H1 (cell line): ENCODE data around the gene RAPGEF5. TPM values are rescaled to one million over a fixed set of nuclear protein-coding genes. Genes with fewer than 3 reads are reported as not detected.

ENCODE experiments used
- CTCF ChIA-PET: fragments of 300-600 bp; sonication (Branson Sonifier 250); formaldehyde crosslinking; loops from one replicate; lab custom pipeline; 2021; ENCODE audit not compliant: partially characterized antibody; lab: Charles Lee
- POLR2A ChIA-PET: fragments of 300-600 bp; sonication (Branson Sonifier 250); formaldehyde crosslinking; loops from one replicate; lab custom pipeline; 2021; ENCODE audit warnings: inconsistent platforms; ENCODE audit not compliant: partially characterized antibody; lab: Charles Lee
- DNase-seq, 2 experiments: peaks; one replicate each; pipeline versions ENCODE4 v3.0.0 to v3.0.0-alpha.2; 2010 to 2022; ENCODE audit warnings: low spot score in 2 of 2, low read depth in 1 of 2, mixed read lengths in 1 of 2
- FAIRE-seq: peaks from 2 replicates; lab custom pipeline; 2011; peaks lifted over from hg19 to GRCh38; lab: Jason Lieb, UNC
- H2AFZ ChIP-seq: 2 replicates; pipeline ENCODE4 v1.8.1; 2012; ENCODE audit warnings: low read length, inconsistent platforms
- H2AK5ac ChIP-seq: 2 replicates; pipeline ENCODE4 v1.6.1; 2013; ENCODE audit warnings: low read depth, low read length
- H2BK120ac ChIP-seq: replicated peaks from 2 replicates; pipeline ENCODE3; 2013; ENCODE audit warnings: low read depth, low read length, inconsistent platforms
- H2BK12ac ChIP-seq: 2 replicates; pipeline ENCODE4 v1.6.1; 2013; ENCODE audit warnings: low read depth, low read length
- H2BK15ac ChIP-seq: 2 replicates; pipeline ENCODE4 v1.6.1; 2013; ENCODE audit warnings: low read length
- H2BK20ac ChIP-seq: 2 replicates; pipeline ENCODE4 v1.6.1; 2013; ENCODE audit warnings: low read length
- H2BK5ac ChIP-seq: 2 replicates; pipeline ENCODE4 v1.6.1; 2013; ENCODE audit warnings: low read depth, low read length
- H3K14ac ChIP-seq: 2 replicates; pipeline ENCODE4 v1.6.1; 2013; ENCODE audit warnings: inconsistent platforms; ENCODE audit not compliant: insufficient read length
- H3K18ac ChIP-seq: 2 replicates; pipeline ENCODE4 v1.6.1; 2013; ENCODE audit warnings: low read length; ENCODE audit errors: extremely low read depth
- H3K23ac ChIP-seq: 2 replicates; pipeline ENCODE4 v1.6.1; 2013; ENCODE audit warnings: inconsistent platforms; ENCODE audit not compliant: insufficient read length
- H3K23me2 ChIP-seq: 2 replicates; pipeline ENCODE4 v1.6.1; 2013; ENCODE audit warnings: low read depth, low read length
- H3K27ac ChIP-seq: 2 replicates; pipeline ENCODE4 v1.6.1; 2011; ENCODE audit warnings: low read depth, low read length, inconsistent platforms
- H3K27me3 ChIP-seq, 4 experiments: replicated peaks in 1 of 4; 1 replicate in 1 of 4; 2 replicates in 3 of 4; pipeline versions ENCODE4 v1.6.1 to v1.8.1; 2011 to 2013; ENCODE audit warnings: low read length in 3 of 4, mild to moderate bottlenecking in 3 of 4, inconsistent platforms in 2 of 4, mixed read lengths in 2 of 4, moderate library complexity in 1 of 4; ENCODE audit not compliant: control insufficient read depth in 3 of 4, insufficient read depth in 3 of 4; ENCODE audit errors: extremely low read depth in 1 of 4
- H3K36me3 ChIP-seq, 4 experiments: 2 replicates each; pipeline versions ENCODE4 v1.6.1 to v1.8.1; 2011 to 2013; ENCODE audit warnings: mild to moderate bottlenecking in 4 of 4, low read length in 3 of 4, moderate library complexity in 2 of 4, control low read depth in 1 of 4, inconsistent platforms in 1 of 4; ENCODE audit not compliant: insufficient read depth in 4 of 4, control insufficient read depth in 2 of 4
- H3K4ac ChIP-seq: replicated peaks from 2 replicates; pipeline ENCODE3; 2013; ENCODE audit warnings: low read length, low read depth, mixed read lengths, inconsistent platforms; ENCODE audit not compliant: insufficient read length
- H3K4me1 ChIP-seq, 4 experiments: replicated peaks in 1 of 4; 1 replicate in 1 of 4; 2 replicates in 3 of 4; pipeline versions ENCODE4 v1.6.1 to v1.8.1; 2011 to 2013; ENCODE audit warnings: low read length in 3 of 4, inconsistent platforms in 2 of 4, mixed read lengths in 1 of 4; ENCODE audit not compliant: insufficient read depth in 4 of 4, control insufficient read depth in 3 of 4
- H3K4me2 ChIP-seq, 2 experiments: 2 replicates each; pipeline versions ENCODE4 v1.6.1 to v1.8.1; 2011 to 2013; ENCODE audit warnings: low read depth in 2 of 2, low read length in 2 of 2, control low read depth in 1 of 2, inconsistent platforms in 1 of 2, mild to moderate bottlenecking in 1 of 2; ENCODE audit not compliant: insufficient read depth in 1 of 2
- H3K4me3 ChIP-seq, 4 experiments: fragments of 200-600, 300-600 bp in 1 of 4; sonication (generic), shearing (Covaris generic), sonication (Bioruptor Twin) in 1 of 4; 2 replicates each; pipeline versions ENCODE4 v1.5.1 to v1.8.1; 2011 to 2016; ENCODE audit warnings: low read length in 4 of 4, low read depth in 3 of 4, control low read depth in 2 of 4, inconsistent platforms in 2 of 4, mild to moderate bottlenecking in 2 of 4, mixed read lengths in 1 of 4, moderate library complexity in 1 of 4; ENCODE audit not compliant: insufficient read depth in 2 of 4; ENCODE audit errors: extremely low read depth in 1 of 4
- H3K56ac ChIP-seq: replicated peaks from 2 replicates; pipeline ENCODE3; 2013; ENCODE audit warnings: low read depth, mild to moderate bottlenecking, mixed read lengths, low read length, inconsistent platforms; ENCODE audit not compliant: insufficient read length
- H3K79me1 ChIP-seq: 2 replicates; pipeline ENCODE4 v1.6.1; 2013; ENCODE audit warnings: low read depth, low read length, control low read depth
- H3K79me2 ChIP-seq, 2 experiments: 2 replicates each; pipeline versions ENCODE4 v1.6.1 to v1.8.1; 2012 to 2013; ENCODE audit warnings: low read length in 2 of 2, mild to moderate bottlenecking in 2 of 2, inconsistent platforms in 1 of 2; ENCODE audit not compliant: insufficient read depth in 2 of 2, control insufficient read depth in 1 of 2
- H3K9ac ChIP-seq, 4 experiments: replicated peaks in 1 of 4; 1 replicate in 1 of 4; 2 replicates in 3 of 4; pipeline versions ENCODE4 v1.6.1 to v1.8.1; 2011 to 2013; ENCODE audit warnings: low read depth in 3 of 4, low read length in 3 of 4, control low read depth in 2 of 4, mild to moderate bottlenecking in 2 of 4, moderate library complexity in 2 of 4, inconsistent platforms in 1 of 4; ENCODE audit errors: extremely low read depth in 1 of 4
- H3K9me3 ChIP-seq, 2 experiments: 2 replicates each; pipeline versions ENCODE4 v1.6.1 to v1.8.1; 2012 to 2013; ENCODE audit warnings: mild to moderate bottlenecking in 2 of 2, moderate library complexity in 2 of 2, control low read depth in 1 of 2, inconsistent platforms in 1 of 2, low read depth in 1 of 2, low read length in 1 of 2, mixed read lengths in 1 of 2; ENCODE audit not compliant: insufficient read depth in 2 of 2
- H4K20me1 ChIP-seq, 2 experiments: replicated peaks in 1 of 2; 2 replicates each; pipeline versions ENCODE3 to v1.8.1; 2011 to 2013; ENCODE audit warnings: inconsistent platforms in 2 of 2, low read length in 2 of 2, mild to moderate bottlenecking in 1 of 2; ENCODE audit not compliant: insufficient read depth in 2 of 2, control insufficient read depth in 1 of 2
- H4K5ac ChIP-seq: 2 replicates; pipeline ENCODE4 v1.6.1; 2013; ENCODE audit warnings: low read length, low read depth, mixed read lengths, inconsistent platforms; ENCODE audit not compliant: insufficient read length
- H4K8ac ChIP-seq: 2 replicates; pipeline ENCODE4 v1.8.0; 2013; ENCODE audit warnings: mild to moderate bottlenecking, moderate library complexity, low read length, inconsistent platforms; ENCODE audit not compliant: insufficient read depth; ENCODE audit errors: extremely low read depth
- H4K91ac ChIP-seq: replicated peaks from 2 replicates; pipeline ENCODE3; 2013; ENCODE audit warnings: low read length, mixed read lengths, inconsistent platforms; ENCODE audit not compliant: insufficient read length
- CBX5 ChIP-seq: fragments of 300-800, 300-1000 bp; sonication (generic); IDR thresholded peaks from 2 replicates; pipeline ENCODE4 v1.7.1; 2016; ENCODE audit warnings: antibody characterized with exemption, low read length, low read depth
- CREB1 ChIP-seq: IDR thresholded peaks from 2 replicates; pipeline ENCODE4 v1.6.1; 2012; ENCODE audit warnings: inconsistent platforms
- CTCF ChIP-seq, 3 experiments: IDR thresholded peaks; 1 replicate in 2 of 3; 2 replicates in 1 of 3; pipeline versions ENCODE4 v1.5.1 to v1.6.1; 2011; ENCODE audit warnings: low read length in 3 of 3, mild to moderate bottlenecking in 3 of 3, inconsistent platforms in 2 of 3, low read depth in 1 of 3, moderate library complexity in 1 of 3; ENCODE audit not compliant: insufficient read depth in 1 of 3; ENCODE audit errors: control extremely low read depth in 1 of 3
- E2F6 ChIP-seq: IDR thresholded peaks from 2 replicates; pipeline ENCODE4 v1.6.1; 2012; ENCODE audit warnings: inconsistent platforms
- JUND ChIP-seq: IDR thresholded peaks from 2 replicates; pipeline ENCODE4 v1.6.1; 2011; ENCODE audit warnings: mild to moderate bottlenecking, improper control_type of control experiment, low read length
- NANOG ChIP-seq: IDR thresholded peaks from 2 replicates; pipeline ENCODE4 v1.6.1; 2011; ENCODE audit warnings: low read length, low read depth, mild to moderate bottlenecking, inconsistent platforms; ENCODE audit not compliant: insufficient read depth, poor library complexity, severe bottlenecking
- POU5F1 ChIP-seq: IDR thresholded peaks from 2 replicates; pipeline ENCODE4 v1.6.1; 2011; ENCODE audit warnings: low read depth, mild to moderate bottlenecking, low read length, moderate library complexity
- RXRA ChIP-seq: IDR thresholded peaks from 2 replicates; pipeline ENCODE4 v1.6.1; 2011; ENCODE audit warnings: low read depth, mild to moderate bottlenecking, low read length, moderate library complexity; ENCODE audit not compliant: insufficient read depth
- TBP ChIP-seq: IDR thresholded peaks from 2 replicates; pipeline ENCODE4 v1.6.1; 2011; ENCODE audit warnings: low read depth, low read length, improper control_type of control experiment
- TCF12 ChIP-seq: IDR thresholded peaks from 2 replicates; pipeline ENCODE4 v1.6.1; 2011; ENCODE audit warnings: low read depth, mild to moderate bottlenecking, low read length
- TEAD4 ChIP-seq: IDR thresholded peaks from 2 replicates; pipeline ENCODE4 v1.6.1; 2012; ENCODE audit warnings: low read depth, low read length, inconsistent platforms, mixed read lengths
- YY1 ChIP-seq: IDR thresholded peaks from 2 replicates; pipeline ENCODE4 v1.6.1; 2011; ENCODE audit warnings: low read depth, mild to moderate bottlenecking, low read length
- WGBS, 2 experiments: shearing (Covaris generic) in 1 of 2; methylation state at CpG; one replicate each; pipeline versions ENCODE4 v1.1.6 to v1.1.7; 2013 to 2015; ENCODE audit warnings: low lambda C conversion rate in 2 of 2, mixed read lengths in 2 of 2, inconsistent platforms in 1 of 2, low coverage in 1 of 2, missing lambda C conversion rate in 1 of 2; ENCODE audit not compliant: insufficient replicate concordance in 2 of 2, insufficient coverage in 1 of 2, insufficient read length in 1 of 2; ENCODE audit errors: extremely low coverage in 1 of 2, missing lambda C conversion rate in 1 of 2; 5-methylcytosine and 5-hydroxymethylcytosine counted together
- polyA plus RNA-seq, 7 experiments: library from polyadenylated mRNA; depleted of rRNA in 3 of 7; stranded (reverse) in 5 of 7; unstranded in 2 of 7; fragments of >200 nt in 5 of 7; fragments of 200-250 nt in 2 of 7; gene quantifications; 1 replicate in 5 of 7; 2 replicates in 1 of 7; 4 replicates in 1 of 7; pipeline versions ENCODE4 v1.2.1 to v1.2.3, GENCODE V29; 2011 to 2013; ENCODE audit warnings: missing spikeins in 2 of 7, mixed read lengths in 2 of 7
- total RNA-seq: library from RNA; stranded (reverse); fragmentation: NEBNext Ultra II Directional; extraction: Animal tissue kit (Norgen Biotek cat#: 25700); gene quantifications from 2 replicates; pipeline ENCODE4 v1.2.1, GENCODE V29; 2021

The RAPGEF5 gene
- total and polyA plus RNA-seq, 2 of the 8 experiments (the other 6 are each of a cell fraction or from before 2014, with no cell fraction given): 4.4 to 22.9 TPM

- Histone ChIP-seq H3K27me3 (no peaks in the 10 kb centered on the region), H3K4me2 (no peak overlapping the region), H3K4ac (no peak overlapping the region), H3K36me3 (peaks cover 0 to 18% (median 5%) of the 10 kb centered on the region in 4 experiments; a peak in 4 of 8 replicates), H3K56ac (no peak overlapping the region), H3K23ac (no peak overlapping the region), H2BK20ac (no peak overlapping the region), H3K4me1 (no peaks in the 10 kb centered on the region), H2AK5ac (no peak overlapping the region), H3K9ac (no peak overlapping the region), H4K20me1 (peaks cover 0 to 2% of the 10 kb centered on the region in 2 experiments), H2BK12ac (no peak overlapping the region), H4K5ac (no peak overlapping the region), H3K79me1 (no peaks in the 10 kb centered on the region; the same call in 1 of the 2 replicates), H2BK15ac (no peak overlapping the region), H3K14ac (no peak overlapping the region), H3K23me2 (no peaks in the 10 kb centered on the region), H3K18ac (no peak overlapping the region), H2BK120ac (no peak overlapping the region), H2AFZ (no peak overlapping the region), H3K9me3 (no peaks in the 10 kb centered on the region), H4K8ac (no peak overlapping the region), H3K4me3 (no peak overlapping the region), H2BK5ac (no peak overlapping the region), H3K79me2 (no peaks in the 10 kb centered on the region), H4K91ac (no peak overlapping the region), H3K27ac (no peak overlapping the region)
- ChIA-PET POLR2A (no interaction called here), CTCF (no interaction called here)
- FAIRE-seq (no peak), DNase-seq (no peak)
- WGBS, 2 experiments: 97% methylated on average over 2 of the region's 6 CpGs; no CpG with 5 or more reads in 1 of the 2 experiments
- TF ChIP-seq YY1 (no peak), TBP (no peak), RXRA (no peak), TCF12 (no peak), E2F6 (no peak), POU5F1 (no peak), JUND (no peak), CTCF (IDR thresholded peaks at IDR 0.05; ENCODE audit: control extremely low read depth in 1 of 3, insufficient read depth in 1 of 3, low read depth in 1 of 3, low read length in 3 of 3) (no peak), NANOG (no peak), TEAD4 (no peak), CBX5 (no peak), CREB1 (no peak)
These were observed 68.8 kb downstream of the RAPGEF5 start for GRCh38 chr7:22288202-22288601.
